HepG2 (cell line): ENCODE data around the gene RCCD1. TPM values are rescaled to one million over a fixed set of nuclear protein-coding genes. Genes with fewer than 3 reads are reported as not detected.
A peak's percentile ranks its signal among the peaks of the same experiment; 100 is the strongest.

Source experiments
- AGO2 ChIP-seq: fragments of 200-400 bp; formaldehyde crosslinking; optimal IDR thresholded peaks from 2 replicates; pipeline ENCODE3; 2017; ENCODE audit warnings: mild to moderate bottlenecking, low read depth, low read length, moderate library complexity
- HNRNPH1 ChIP-seq: fragments of 200-400 bp; formaldehyde crosslinking; optimal IDR thresholded peaks from 2 replicates; pipeline ENCODE3; 2017; ENCODE audit warnings: mild to moderate bottlenecking, low read depth, low read length
- HOXA5 ChIP-seq: sonication (generic); formaldehyde crosslinking; IDR thresholded peaks from 2 replicates; pipeline ENCODE4 v1.4.0; 2020; ENCODE audit warnings: missing genetic modification reagents
- KLF15 ChIP-seq: sonication (generic); formaldehyde crosslinking; IDR thresholded peaks from 2 replicates; pipeline ENCODE4 v1.8.1; 2023; ENCODE audit warnings: borderline replicate concordance, mild to moderate bottlenecking, inconsistent platforms, missing genetic modification reagents, mixed read lengths
- MAZ ChIP-seq, 2 experiments: sonication (generic) in 1 of 2; formaldehyde crosslinking in 1 of 2; IDR thresholded peaks; 2 replicates each; pipeline versions ENCODE4 v1.5.0 to v1.6.1; 2012 to 2020; ENCODE audit warnings: low read depth in 2 of 2, mild to moderate bottlenecking in 2 of 2, borderline replicate concordance in 1 of 2, improper control_type of control experiment in 1 of 2, low read length in 1 of 2, missing genetic modification reagents in 1 of 2, moderate library complexity in 1 of 2
- MBD4 ChIP-seq: IDR thresholded peaks from 2 replicates; pipeline ENCODE4 v1.6.1; 2012; ENCODE audit warnings: low read length, inconsistent platforms, borderline replicate concordance
- REL ChIP-seq: sonication (generic); formaldehyde crosslinking; conservative IDR thresholded peaks from 2 replicates; pipeline ENCODE4 v1.8.0; 2022; ENCODE audit warnings: mild to moderate bottlenecking, missing genetic modification reagents, moderate library complexity
- RFX5 ChIP-seq: IDR thresholded peaks from 2 replicates; pipeline ENCODE4 v1.6.1; 2011; ENCODE audit warnings: low read depth, low read length, improper control_type of control experiment
- SMYD3 ChIP-seq: sonication (generic); formaldehyde crosslinking; IDR thresholded peaks from 2 replicates; pipeline ENCODE4 v1.8.1; 2023; ENCODE audit warnings: mild to moderate bottlenecking, missing genetic modification reagents
- TBX3 ChIP-seq: fragments of 450-650 bp; IDR thresholded peaks from 2 replicates; pipeline ENCODE4 v1.6.1; 2017; ENCODE audit warnings: antibody characterized with exemption, mild to moderate bottlenecking, inconsistent platforms, borderline replicate concordance
- ZBTB1 ChIP-seq: sonication (generic); formaldehyde crosslinking; IDR thresholded peaks from 2 replicates; pipeline ENCODE4 v1.4.0; 2020; ENCODE audit warnings: missing genetic modification reagents, borderline replicate concordance
- ZNF124 ChIP-seq: sonication (generic); formaldehyde crosslinking; IDR thresholded peaks from 2 replicates; pipeline ENCODE4 v1.4.0; 2020; ENCODE audit warnings: missing genetic modification reagents
- ZNF260 ChIP-seq: sonication (generic); formaldehyde crosslinking; IDR thresholded peaks from 2 replicates; pipeline ENCODE4 v1.4.0; 2020; ENCODE audit warnings: missing genetic modification reagents, low read depth, mild to moderate bottlenecking, borderline replicate concordance
- ZNF383 ChIP-seq: sonication (generic); formaldehyde crosslinking; IDR thresholded peaks from 2 replicates; pipeline ENCODE4 v1.4.0; 2020; ENCODE audit warnings: missing genetic modification reagents, mild to moderate bottlenecking, borderline replicate concordance
- ZNF570 ChIP-seq: sonication (generic); formaldehyde crosslinking; IDR thresholded peaks from 2 replicates; pipeline ENCODE4 v1.4.0; 2020; ENCODE audit warnings: mild to moderate bottlenecking, missing genetic modification reagents, borderline replicate concordance
- ZNF639 ChIP-seq: conservative IDR thresholded peaks from 2 replicates; pipeline ENCODE4 v1.6.1; 2018; ENCODE audit warnings: missing genetic modification reagents
- ZNF678 ChIP-seq: sonication (generic); formaldehyde crosslinking; IDR thresholded peaks from 2 replicates; pipeline ENCODE4 v1.4.0; 2020; ENCODE audit warnings: mild to moderate bottlenecking, missing genetic modification reagents
- ZNF704 ChIP-seq: sonication (generic); formaldehyde crosslinking; IDR thresholded peaks from 2 replicates; pipeline ENCODE4 v1.8.1; 2023; ENCODE audit warnings: mild to moderate bottlenecking, inconsistent platforms, moderate library complexity, missing genetic modification reagents, borderline replicate concordance
- polyA plus RNA-seq, 8 experiments: library from polyadenylated mRNA; depleted of rRNA in 3 of 8; stranded (reverse) in 7 of 8; unstranded in 1 of 8; fragments of >200 nt; fragmentation: Illumina TruSeq in 4 of 8; extraction: Trizol in 4 of 8; gene quantifications; 2 replicates each; pipeline versions ENCODE4 v1.2.1 to v1.2.3, GENCODE V29; 2011 to 2016; ENCODE audit warnings: low read depth in 4 of 8, missing spikeins in 1 of 8, mixed read lengths in 1 of 8; ENCODE audit not compliant: insufficient read depth in 1 of 8
- total RNA-seq, 5 experiments: library from RNA; depleted of rRNA; stranded (reverse); fragments of >200 nt; fragmentation: Illumina TruSeq; extraction: Trizol; gene quantifications; 2 replicates each; pipeline ENCODE4 v1.2.3, GENCODE V29; 2016; ENCODE audit warnings: low read depth in 1 of 5
- TF ChIP-seq, protein P1 (sequence below): sonication (generic); formaldehyde crosslinking; IDR thresholded peaks from 2 replicates; pipeline ENCODE4 v1.5.1; 2020; ENCODE audit warnings: missing genetic modification reagents, mild to moderate bottlenecking, borderline replicate concordance
- TF ChIP-seq, protein P2 (sequence below): IDR thresholded peaks from 2 replicates; pipeline ENCODE4 v1.6.1; 2016; ENCODE audit warnings: low read depth

RCCD1 gene
- total and polyA plus RNA-seq, 2 of the 13 experiments (the other 11 are each of a cell fraction or from before 2014, with no cell fraction given): 14.1 to 15.1 TPM

DNA sequence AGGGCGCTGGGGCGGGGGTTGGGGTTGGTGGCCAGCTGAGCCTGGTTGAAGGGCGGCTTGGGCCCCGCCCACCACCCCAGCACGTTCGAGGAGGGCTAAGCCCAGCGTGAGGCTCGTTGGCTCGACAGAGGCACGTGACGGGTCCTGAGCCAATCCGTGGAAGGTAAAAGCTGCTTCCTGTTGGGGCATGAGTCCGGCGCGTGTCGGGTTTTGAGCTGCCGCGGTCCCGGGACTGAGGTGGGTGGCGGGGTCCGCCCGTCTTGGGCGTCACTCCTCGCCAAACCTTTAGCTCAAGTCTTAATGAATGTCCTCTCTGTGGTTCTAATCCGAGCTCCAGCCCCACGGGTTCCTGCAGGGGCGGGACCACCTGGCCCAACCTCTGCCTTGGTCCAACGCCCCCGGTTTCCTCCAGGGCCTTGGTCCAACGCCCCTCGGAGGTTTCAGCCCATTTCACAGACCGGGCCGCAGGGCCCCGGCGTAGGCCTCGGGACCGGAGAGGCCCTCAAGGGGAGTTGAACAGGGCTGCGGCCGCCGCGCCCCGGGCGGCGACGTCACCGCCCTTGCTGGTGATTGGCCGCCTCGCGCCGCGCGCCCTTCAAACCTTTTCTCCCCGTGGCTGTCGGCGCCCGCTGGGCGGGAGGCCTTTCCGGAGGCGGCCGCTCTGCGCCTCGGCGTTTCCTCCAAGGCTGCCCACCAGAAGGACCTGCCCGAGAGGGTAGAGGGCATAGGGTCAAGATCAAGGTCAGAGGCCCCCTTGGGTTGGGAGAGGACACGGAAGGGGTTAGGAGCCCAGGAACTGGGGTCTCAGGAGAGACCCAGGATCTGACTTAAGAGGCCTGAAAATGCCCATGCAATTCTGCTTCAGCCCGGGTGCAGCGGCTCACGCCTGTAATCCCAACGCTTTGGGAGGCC is at the start of gene RCCD1 (continued):
- TF ChIP-seq SMYD3 (CRISPR knock-in tag) (peak; percentile 48; the same call in 1 of the 2 replicates), REL (CRISPR knock-in tag) (no peak), HOXA5 (CRISPR knock-in tag) (peak; percentile 90), ZNF704 (peak; percentile 83; the same call in 1 of the 2 replicates), TBX3 (peak; percentile 31; the same call in 1 of the 2 replicates), KLF15 (CRISPR knock-in tag) (no peak), MBD4 (no peak), MAZ (IDR thresholded peaks at IDR 0.05; ENCODE audit: borderline replicate concordance, low read depth, low read length) (peak; percentile 68; the same call in 1 of the 2 replicates), MAZ (CRISPR knock-in tag; IDR thresholded peaks at IDR 0.05; ENCODE audit: low read depth) (0 out of 2 replicates have a peak, but pooled peaks have one; percentile 43), AGO2 (peak; percentile 95), HNRNPH1 (no peak), RFX5 (no peak), ZNF678 (CRISPR knock-in tag) (no peak), ZNF260 (no peak), ZNF383 (no peak), ZNF124 (CRISPR knock-in tag) (peak; percentile 54), ZBTB1 (CRISPR knock-in tag) (no peak), ZNF639 (CRISPR knock-in tag) (peak; percentile 62; the same call in 1 of the 2 replicates), ZNF570 (CRISPR knock-in tag) (no peak)
- TF ChIP-seq, protein P1, sequence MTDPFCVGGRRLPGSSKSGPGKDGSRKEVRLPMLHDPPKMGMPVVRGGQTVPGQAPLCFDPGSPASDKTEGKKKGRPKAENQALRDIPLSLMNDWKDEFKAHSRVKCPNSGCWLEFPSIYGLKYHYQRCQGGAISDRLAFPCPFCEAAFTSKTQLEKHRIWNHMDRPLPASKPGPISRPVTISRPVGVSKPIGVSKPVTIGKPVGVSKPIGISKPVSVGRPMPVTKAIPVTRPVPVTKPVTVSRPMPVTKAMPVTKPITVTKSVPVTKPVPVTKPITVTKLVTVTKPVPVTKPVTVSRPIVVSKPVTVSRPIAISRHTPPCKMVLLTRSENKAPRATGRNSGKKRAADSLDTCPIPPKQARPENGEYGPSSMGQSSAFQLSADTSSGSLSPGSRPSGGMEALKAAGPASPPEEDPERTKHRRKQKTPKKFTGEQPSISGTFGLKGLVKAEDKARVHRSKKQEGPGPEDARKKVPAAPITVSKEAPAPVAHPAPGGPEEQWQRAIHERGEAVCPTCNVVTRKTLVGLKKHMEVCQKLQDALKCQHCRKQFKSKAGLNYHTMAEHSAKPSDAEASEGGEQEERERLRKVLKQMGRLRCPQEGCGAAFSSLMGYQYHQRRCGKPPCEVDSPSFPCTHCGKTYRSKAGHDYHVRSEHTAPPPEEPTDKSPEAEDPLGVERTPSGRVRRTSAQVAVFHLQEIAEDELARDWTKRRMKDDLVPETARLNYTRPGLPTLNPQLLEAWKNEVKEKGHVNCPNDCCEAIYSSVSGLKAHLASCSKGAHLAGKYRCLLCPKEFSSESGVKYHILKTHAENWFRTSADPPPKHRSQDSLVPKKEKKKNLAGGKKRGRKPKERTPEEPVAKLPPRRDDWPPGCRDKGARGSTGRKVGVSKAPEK (CRISPR knock-in tag): peak; percentile 67; the same call in 1 of the 2 replicates
- TF ChIP-seq, protein P2, sequence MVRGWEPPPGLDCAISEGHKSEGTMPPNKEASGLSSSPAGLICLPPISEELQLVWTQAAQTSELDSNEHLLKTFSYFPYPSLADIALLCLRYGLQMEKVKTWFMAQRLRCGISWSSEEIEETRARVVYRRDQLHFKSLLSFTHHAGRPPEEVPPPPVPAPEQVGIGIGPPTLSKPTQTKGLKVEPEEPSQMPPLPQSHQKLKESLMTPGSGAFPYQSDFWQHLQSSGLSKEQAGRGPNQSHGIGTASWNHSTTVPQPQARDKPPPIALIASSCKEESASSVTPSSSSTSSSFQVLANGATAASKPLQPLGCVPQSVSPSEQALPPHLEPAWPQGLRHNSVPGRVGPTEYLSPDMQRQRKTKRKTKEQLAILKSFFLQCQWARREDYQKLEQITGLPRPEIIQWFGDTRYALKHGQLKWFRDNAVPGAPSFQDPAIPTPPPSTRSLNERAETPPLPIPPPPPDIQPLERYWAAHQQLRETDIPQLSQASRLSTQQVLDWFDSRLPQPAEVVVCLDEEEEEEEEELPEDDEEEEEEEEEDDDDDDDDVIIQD: 0 out of 2 replicates have a peak, but pooled peaks have one; percentile 41
